Osteocyte (in vitro differentiated cells): ENCODE measurements around the gene KXD1. TPM values are rescaled to one million over a fixed set of nuclear protein-coding genes. Genes with fewer than 3 reads are reported as not detected.

Experiments
- DNase-seq: peaks from one replicate; pipeline ENCODE4 v3.0.0; 2021; ENCODE audit warnings: mixed read lengths; ENCODE audit not compliant: unreplicated experiment; ENCODE audit errors: extremely low spot score
- H3K27ac Mint-ChIP-seq: one replicate; pipeline ENCODE4 v1.8.0; 2021; ENCODE audit warnings: mild to moderate bottlenecking, mixed read lengths; ENCODE audit not compliant: unreplicated experiment
- H3K27me3 Mint-ChIP-seq: one replicate; pipeline ENCODE4 v1.8.0; 2021; ENCODE audit warnings: mixed read lengths; ENCODE audit not compliant: unreplicated experiment
- H3K36me3 Mint-ChIP-seq: one replicate; pipeline ENCODE4 v1.8.0; 2021; ENCODE audit warnings: mixed read lengths; ENCODE audit not compliant: unreplicated experiment
- H3K4me1 Mint-ChIP-seq: one replicate; pipeline ENCODE4 v1.8.0; 2021; ENCODE audit warnings: mixed read lengths; ENCODE audit not compliant: unreplicated experiment
- H3K4me3 Mint-ChIP-seq: one replicate; pipeline ENCODE4 v1.8.0; 2021; ENCODE audit warnings: mild to moderate bottlenecking, moderate library complexity, mixed read lengths; ENCODE audit not compliant: unreplicated experiment
- H3K9me3 Mint-ChIP-seq: one replicate; pipeline ENCODE4 v1.8.0; 2021; ENCODE audit warnings: mixed read lengths; ENCODE audit not compliant: unreplicated experiment
- total RNA-seq: library from RNA; stranded (reverse); gene quantifications from 2 replicates; pipeline ENCODE4 v1.2.1, GENCODE V29; 2021
- TF ChIP-seq, protein P1 (sequence below): fragments of 200-600 bp; sonication (generic); IDR thresholded peaks from 2 replicates; pipeline ENCODE4 v1.5.0; 2021; ENCODE audit warnings: antibody characterized with exemption, mild to moderate bottlenecking, moderate library complexity

KXD1 gene
- total RNA-seq, 1 donor from 2014 or later: 66.5 TPM

DNA sequence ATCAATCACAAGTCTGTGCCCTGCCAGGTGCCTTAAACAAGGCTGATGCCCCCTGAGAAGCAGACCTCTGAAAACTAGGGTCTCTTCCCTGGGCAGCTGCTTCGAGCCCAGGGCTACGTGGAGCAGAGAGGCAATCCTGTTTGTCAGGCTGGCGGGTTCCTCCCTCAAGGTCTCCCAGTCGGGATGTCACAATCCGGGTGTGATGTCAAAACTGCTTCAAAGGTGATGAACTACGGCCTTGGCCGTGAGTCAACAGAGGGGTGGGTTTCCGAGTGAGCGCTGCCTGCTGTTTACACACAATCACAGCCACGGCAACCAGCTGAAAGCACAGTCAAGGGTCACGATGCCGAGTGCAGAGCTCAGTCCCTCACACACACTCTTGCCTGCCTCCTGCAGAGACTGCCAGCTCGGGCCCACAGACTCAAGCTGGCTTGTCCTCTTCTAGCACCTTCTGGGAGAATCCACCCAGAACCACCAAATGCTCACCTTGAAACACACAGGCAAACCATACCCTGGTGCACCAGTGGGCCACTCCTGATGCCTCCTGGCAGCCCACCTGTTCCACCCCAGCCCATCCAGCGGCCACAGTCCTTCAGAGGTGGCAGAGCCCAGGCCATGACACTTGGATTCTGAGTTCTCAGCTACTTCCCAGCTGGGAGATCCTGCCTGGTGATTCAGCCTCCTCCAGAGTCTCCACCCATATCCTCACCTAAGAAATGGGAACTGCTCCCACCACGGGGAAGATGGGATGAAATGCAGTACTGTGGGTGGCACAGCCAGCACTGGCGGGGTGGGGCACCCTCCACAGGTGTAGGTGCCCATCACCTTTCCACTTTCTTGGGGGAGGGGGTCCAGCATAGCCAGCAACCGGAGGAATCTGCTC is 42.6 kb upstream of the KXD1 start:
- no peak for DNase-seq
- no peaks in the 10 kb centered on the region for H3K27me3 Mint-ChIP-seq

DNA sequence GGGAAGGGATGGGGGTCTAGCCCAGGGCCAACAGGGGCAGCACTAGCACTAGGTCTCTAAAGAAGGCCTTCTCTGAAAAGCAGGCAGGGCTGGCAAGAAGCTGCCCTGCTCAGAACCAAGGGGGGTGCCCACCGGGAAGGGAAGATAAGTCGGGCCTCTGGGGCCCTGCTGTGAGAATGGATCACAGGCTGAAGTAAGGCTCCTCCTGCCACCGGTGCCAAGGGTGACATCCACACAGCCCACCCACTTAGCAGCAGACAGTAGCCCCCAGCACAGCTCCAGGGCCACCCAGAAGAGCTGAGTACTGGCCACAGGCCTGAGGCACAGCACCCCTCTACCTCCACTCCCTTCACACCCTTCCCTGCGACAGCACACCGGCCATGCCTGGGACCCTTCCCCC is 41.7 kb upstream of the KXD1 start:
- TF ChIP-seq, protein P1, sequence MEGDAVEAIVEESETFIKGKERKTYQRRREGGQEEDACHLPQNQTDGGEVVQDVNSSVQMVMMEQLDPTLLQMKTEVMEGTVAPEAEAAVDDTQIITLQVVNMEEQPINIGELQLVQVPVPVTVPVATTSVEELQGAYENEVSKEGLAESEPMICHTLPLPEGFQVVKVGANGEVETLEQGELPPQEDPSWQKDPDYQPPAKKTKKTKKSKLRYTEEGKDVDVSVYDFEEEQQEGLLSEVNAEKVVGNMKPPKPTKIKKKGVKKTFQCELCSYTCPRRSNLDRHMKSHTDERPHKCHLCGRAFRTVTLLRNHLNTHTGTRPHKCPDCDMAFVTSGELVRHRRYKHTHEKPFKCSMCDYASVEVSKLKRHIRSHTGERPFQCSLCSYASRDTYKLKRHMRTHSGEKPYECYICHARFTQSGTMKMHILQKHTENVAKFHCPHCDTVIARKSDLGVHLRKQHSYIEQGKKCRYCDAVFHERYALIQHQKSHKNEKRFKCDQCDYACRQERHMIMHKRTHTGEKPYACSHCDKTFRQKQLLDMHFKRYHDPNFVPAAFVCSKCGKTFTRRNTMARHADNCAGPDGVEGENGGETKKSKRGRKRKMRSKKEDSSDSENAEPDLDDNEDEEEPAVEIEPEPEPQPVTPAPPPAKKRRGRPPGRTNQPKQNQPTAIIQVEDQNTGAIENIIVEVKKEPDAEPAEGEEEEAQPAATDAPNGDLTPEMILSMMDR: no peak
- no peak for DNase-seq
- Mint-ChIP-seq H3K27me3 (no peaks in the 10 kb centered on the region), H3K4me3 (no peak overlapping the region), H3K36me3 (no peaks in the 10 kb centered on the region), H3K9me3 (no peaks in the 10 kb centered on the region), H3K27ac (peak overlapping the region; percentile 89), H3K4me1 (peaks cover 47% of the 10 kb centered on the region)

More for the DNA sequence above, 42.6 kb upstream of the KXD1 start:
- Mint-ChIP-seq H3K4me3 (no peak overlapping the region), H3K4me1 (peaks cover 43% of the 10 kb centered on the region), H3K27ac (peak overlapping the region; percentile 89), H3K36me3 (no peaks in the 10 kb centered on the region), H3K9me3 (no peaks in the 10 kb centered on the region)
- TF ChIP-seq, protein P1: no peak

DNA sequence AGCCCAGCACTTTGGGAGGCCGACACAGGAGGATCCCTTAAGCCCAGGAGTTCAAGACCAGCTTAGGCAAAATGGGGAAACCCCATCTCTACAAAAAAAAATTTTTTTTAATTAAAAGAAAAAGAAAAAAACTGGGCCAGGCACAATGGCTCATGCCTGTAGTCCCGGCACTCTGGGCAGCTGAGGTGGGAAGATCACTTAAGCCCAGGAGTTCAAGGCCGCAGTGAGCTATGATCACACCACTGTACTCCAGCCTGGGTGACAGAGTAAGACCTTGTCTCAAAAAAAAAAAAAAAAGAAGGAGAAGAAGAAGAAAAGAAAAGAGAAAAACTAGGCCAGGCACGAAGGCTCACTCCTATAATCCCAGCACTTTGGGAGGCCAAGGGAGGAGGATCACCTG is 40.1 kb upstream of the KXD1 start:
- Mint-ChIP-seq H3K36me3 (no peaks in the 10 kb centered on the region), H3K27ac (no peak overlapping the region), H3K27me3 (no peaks in the 10 kb centered on the region), H3K4me1 (peaks cover 46% of the 10 kb centered on the region), H3K9me3 (no peaks in the 10 kb centered on the region), H3K4me3 (no peak overlapping the region)
- TF ChIP-seq, protein P1: no peak
- no peak for DNase-seq

DNA sequence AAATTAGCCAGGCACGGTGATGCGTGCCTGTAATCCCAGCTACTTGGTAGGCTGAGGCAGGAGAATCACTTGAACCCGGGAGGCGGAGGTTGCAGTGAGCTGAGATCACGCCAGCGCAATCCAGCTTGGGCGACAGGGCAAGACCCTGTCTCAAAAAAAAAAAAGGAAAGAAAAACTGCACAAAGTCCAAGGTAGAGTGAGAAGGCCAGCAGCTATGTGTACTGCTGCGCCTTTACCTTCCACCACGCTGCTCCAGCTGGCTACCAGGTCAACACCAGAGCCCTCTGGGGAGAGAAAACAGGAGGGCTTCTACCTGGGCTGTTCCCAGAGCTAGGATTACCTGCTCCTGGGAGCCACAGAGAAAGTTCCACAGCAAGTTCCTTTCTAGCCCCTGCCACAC is 39.0 kb upstream of the KXD1 start:
- Mint-ChIP-seq H3K9me3 (no peaks in the 10 kb centered on the region), H3K27me3 (no peaks in the 10 kb centered on the region), H3K4me3 (no peak overlapping the region), H3K4me1 (peaks cover 43% of the 10 kb centered on the region), H3K27ac (peak overlapping the region; percentile 65), H3K36me3 (no peaks in the 10 kb centered on the region)
- TF ChIP-seq, protein P1: no peak
- no peak for DNase-seq

DNA sequence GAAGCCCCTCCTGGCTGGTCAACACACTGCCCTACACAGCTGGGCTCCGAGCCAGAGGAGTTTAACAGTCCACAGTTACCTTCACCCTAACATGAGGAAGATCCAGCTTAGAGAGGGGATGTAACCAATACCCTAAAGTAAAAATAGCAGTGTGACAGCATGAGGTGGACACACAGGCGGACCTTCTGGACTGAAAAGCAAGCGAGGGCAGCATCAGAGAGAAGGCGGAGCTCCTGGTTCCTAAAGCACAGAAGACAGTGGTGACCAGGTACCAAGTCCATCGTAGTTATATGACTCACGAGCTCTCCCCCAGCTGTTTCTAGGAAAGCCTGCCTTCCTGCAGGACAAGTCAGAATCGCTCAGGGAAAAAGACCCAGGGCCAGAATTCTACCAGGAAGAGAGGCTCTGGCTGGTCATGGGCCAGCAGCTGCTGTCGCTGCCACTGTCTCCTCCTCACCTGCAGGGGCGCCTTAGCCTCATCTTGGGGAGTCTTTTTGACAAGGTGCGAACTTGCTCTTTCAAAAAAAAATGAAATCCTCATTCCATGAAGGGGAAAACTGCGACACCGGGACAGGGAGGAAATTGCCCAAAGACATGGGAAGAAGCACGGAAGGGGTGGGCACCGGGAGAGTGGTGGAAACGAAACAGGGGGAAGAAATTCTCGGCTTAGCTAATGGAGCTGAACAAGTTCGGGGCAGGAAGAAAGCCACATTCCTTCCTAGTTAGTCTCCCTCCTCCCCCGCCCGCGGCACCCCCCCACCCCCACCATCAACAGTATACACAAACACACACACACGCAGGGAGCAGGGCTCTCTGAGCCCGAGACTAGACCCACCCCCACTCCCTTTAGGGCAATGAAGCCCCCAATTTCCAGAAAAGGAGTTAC is 37.5 kb upstream of the KXD1 start:
- H3K4me1 Mint-ChIP-seq: peaks cover 28% of the 10 kb centered on the region
- H3K4me3 Mint-ChIP-seq: peak overlapping the region; percentile 94
- H3K36me3 Mint-ChIP-seq: no peaks in the 10 kb centered on the region
- H3K9me3 Mint-ChIP-seq: no peaks in the 10 kb centered on the region
- DNase-seq: no peak
- H3K27ac Mint-ChIP-seq: peak overlapping the region; percentile 99
- TF ChIP-seq, protein P1: peak; percentile 75
- no peaks in the 10 kb centered on the region for H3K27me3 Mint-ChIP-seq
